ENCODE measurements around the gene CTIF. TPM values are rescaled to one million over a fixed set of nuclear protein-coding genes. Genes with fewer than 3 reads are reported as not detected.
A peak's percentile ranks its signal among the peaks of the same experiment; 100 is the strongest.

CTIF gene
- total RNA-seq, 1 donor from 2014 or later, result 23.4 TPM

GRCh38 chr18:48621815-48622555 is 83.2 kb downstream of the CTIF start:
- DNase-seq, result no peak

- peak; percentile 28 for DNase-seq
Observed at GRCh38 chr18:48622911-48623431, 84.1 kb downstream of the CTIF start.

GRCh38 chr18:48623468-48624235 is 84.8 kb downstream of the CTIF start:
- DNase-seq, result peak; percentile 27

- DNase-seq, result no peak
Observed at GRCh38 chr18:48624856-48625255, 86.0 kb downstream of the CTIF start.

- no peak for DNase-seq
Observed at GRCh38 chr18:48627216-48627615, 88.4 kb downstream of the CTIF start.

GRCh38 chr18:48629730-48630324 is 91.0 kb downstream of the CTIF start:
- peak; percentile 79 for DNase-seq

GRCh38 chr18:48631851-48632250 is 93.0 kb downstream of the CTIF start:
- no peak for DNase-seq

- DNase-seq, result no peak
Observed at GRCh38 chr18:48632676-48633257, 93.9 kb downstream of the CTIF start.

- DNase-seq, result no peak
Observed at GRCh38 chr18:48634491-48634890, 95.7 kb downstream of the CTIF start.

- DNase-seq, result no peak
Observed at GRCh38 chr18:48634975-48635374, 96.1 kb downstream of the CTIF start.

- DNase-seq, result no peak
Observed at GRCh38 chr18:48635806-48636205, 97.0 kb downstream of the CTIF start.

GRCh38 chr18:48636436-48636835 is 97.6 kb downstream of the CTIF start:
- DNase-seq, result no peak

GRCh38 chr18:48637081-48637990 is 98.5 kb downstream of the CTIF start:
- peak; percentile 44 for DNase-seq

- no peak for DNase-seq
Observed at GRCh38 chr18:48638451-48638850, 99.6 kb downstream of the CTIF start.

- no peak for DNase-seq
Observed at GRCh38 chr18:48638896-48639771, 100.3 kb downstream of the CTIF start.

- no peak for DNase-seq
Observed at GRCh38 chr18:48639772-48640432, 101.1 kb downstream of the CTIF start.

GRCh38 chr18:48640566-48641270 is 101.9 kb downstream of the CTIF start:
- DNase-seq, result peak; percentile 29

GRCh38 chr18:48641981-48642380 is 103.2 kb downstream of the CTIF start:
- no peak for DNase-seq

GRCh38 chr18:48642503-48642902 is 103.7 kb downstream of the CTIF start:
- no peak for DNase-seq

All from tongue (tissue), 2 donors.